Fibroblast of gingiva (primary cell): ENCODE results near the gene MPZL3.
"Not testable (repeated sequence)": the region's sequence is repeated elsewhere in the genome, so short reads cannot be mapped to it uniquely, and the experiment has no call there.

Source experiments
- DNase-seq: peaks from one replicate; pipeline ENCODE4 v3.0.0-alpha.2; 2011; ENCODE audit warnings: low read depth

Gene MPZL3

GRCh38 chr11:118184784-118185579 is 67.2 kb downstream of the MPZL3 start:
- DNase-seq = no peak

GRCh38 chr11:118183691-118184090 is 68.5 kb downstream of the MPZL3 start:
- DNase-seq = not testable (repeated sequence)

- DNase-seq = peak; percentile 20
Measured at GRCh38 chr11:118180300-118180703, 71.9 kb downstream of the MPZL3 start.

GRCh38 chr11:118176778-118177134 is 75.4 kb downstream of the MPZL3 start:
- no peak for DNase-seq
